Dermis blood vessel endothelial cell (primary cell): ENCODE data around the gene RNF166. TPM values are rescaled to one million over a fixed set of nuclear protein-coding genes. Genes with fewer than 3 reads are reported as not detected.

Experiments
- DNase-seq: peaks from one replicate; pipeline ENCODE4 v3.0.0; 2010
- total RNA-seq: library from RNA; depleted of rRNA; stranded (reverse); fragments of >200 nt; gene quantifications from 2 replicates; pipeline ENCODE4 v1.2.3, GENCODE V29; 2014

The RNF166 gene
- total RNA-seq, 1 donor from 2014 or later = 15.1 TPM

DNA sequence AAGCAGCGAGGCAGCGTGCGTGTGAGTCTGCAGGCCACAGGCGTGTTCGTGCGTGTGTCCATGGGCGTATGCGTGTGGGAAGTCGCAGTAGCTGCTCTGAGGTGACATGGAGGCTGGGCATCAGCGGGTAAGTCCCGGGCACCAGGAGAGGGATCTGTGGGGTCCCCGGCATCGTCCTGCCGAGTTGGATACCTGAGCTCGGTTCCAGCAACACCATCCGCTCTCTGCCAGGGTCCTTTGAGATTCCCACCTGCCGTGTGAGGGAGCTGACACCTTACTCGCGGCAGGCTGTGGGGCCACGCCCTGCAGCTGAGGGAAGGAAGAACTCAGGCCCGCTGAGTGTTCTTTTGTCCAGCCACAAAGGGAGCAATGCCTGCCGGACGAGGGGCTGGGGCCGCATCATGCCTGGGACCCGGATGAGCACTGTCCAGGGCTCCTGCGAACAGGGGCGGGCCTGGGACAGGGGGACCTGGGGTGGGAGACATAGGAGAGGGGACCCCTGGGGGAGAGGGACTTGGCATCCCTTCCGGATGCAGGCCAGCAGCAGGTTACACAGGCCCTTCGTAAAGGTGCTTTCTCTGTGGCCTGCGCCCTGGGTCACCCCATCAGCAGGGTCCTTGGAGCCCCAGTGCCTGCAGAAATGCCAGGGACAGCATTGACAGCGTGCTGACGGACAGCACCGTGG lies 14.9 kb downstream of the RNF166 start:
- DNase-seq = no peak

DNA sequence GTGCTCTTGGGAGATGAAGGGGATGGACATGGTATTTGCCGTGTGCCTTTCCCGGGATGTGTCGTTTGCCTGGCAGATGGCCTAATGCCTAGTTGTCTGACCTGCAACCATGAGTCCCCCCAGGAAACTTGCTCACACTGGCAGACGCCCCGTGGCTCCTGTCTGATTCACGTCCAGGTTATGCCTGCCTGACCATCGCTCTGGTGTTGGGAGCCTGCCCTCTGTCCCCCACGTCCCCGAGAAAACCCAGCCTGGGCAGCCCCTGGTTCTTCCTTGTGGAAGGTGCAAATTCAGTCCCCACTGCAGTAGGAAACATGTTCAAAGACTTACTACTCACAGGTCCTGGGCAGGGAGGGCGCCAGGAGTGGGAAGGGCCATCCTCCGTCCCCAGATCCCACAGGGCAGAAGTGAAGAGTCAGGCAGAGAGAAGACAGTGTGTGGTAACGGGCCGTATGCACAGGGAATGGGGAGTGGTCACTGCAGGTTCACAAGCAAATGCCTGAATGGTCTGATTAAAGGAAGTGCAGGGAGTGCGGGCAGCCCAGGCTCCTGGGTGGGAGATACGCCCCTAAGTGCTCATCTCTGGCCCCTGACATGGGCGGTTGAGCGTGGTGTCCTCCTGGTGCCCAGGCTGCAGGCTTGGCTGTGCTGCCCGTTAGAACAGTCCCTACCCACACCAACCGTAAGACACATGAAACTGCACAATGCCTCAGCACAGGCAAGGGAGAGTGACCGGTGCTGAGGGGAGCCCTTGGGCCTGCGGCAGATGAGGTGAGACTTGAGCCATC lies 15.7 kb downstream of the RNF166 start:
- no peak for DNase-seq

DNA sequence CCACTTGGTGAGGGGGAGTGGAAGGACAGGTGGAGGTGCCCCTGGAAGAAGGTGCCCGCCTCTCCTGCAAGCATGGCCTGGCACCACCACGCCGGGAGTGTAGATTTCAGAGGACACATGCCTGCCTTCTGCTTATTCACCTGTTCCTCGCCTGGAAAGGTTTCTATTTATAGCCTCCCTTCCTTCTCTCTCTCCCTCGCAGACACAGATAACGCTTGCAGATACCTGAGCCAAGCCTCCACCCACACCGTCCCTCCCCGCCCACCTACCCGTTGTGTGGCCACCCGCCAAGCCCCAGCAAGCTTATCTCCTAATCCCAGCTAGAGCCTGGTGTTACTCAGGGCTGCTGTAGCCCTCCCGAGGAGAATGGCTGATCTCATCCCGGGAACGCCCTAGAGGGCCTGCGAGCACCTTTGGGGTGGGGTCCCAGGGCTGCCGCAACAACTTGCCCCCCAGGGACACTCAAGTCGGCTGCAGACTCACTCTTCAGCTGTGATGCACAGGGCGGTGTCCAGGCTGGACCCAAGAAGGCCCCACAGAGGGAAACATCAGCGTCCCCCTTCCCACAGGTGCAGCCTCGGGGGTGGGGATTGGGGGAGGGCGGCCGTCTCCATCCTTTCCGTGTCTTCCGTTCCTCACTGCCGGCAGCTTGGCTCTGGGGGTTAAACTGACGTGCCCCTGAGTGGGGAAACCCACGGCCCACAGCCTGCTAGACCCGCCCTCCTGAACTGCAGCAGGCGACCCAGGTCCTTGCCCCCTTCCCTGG lies 18.0 kb downstream of the RNF166 start:
- no peak for DNase-seq

DNA sequence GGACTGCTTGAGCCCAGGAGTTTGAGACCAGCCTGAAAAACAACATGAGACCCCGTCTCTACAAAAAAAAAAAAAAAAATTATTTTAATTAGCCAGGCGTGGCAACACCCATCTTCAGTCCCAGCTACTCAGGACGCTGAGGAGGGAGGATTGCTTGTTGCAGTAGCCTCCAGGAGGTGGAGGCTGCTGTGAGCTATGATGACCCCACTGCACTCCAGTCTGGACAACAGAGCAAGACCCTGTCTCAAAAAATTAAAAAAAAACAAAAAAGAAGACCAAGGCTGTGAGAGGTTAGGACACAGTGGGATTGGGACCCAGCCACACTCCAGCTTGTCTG lies 18.6 kb downstream of the RNF166 start:
- no peak for DNase-seq

DNA sequence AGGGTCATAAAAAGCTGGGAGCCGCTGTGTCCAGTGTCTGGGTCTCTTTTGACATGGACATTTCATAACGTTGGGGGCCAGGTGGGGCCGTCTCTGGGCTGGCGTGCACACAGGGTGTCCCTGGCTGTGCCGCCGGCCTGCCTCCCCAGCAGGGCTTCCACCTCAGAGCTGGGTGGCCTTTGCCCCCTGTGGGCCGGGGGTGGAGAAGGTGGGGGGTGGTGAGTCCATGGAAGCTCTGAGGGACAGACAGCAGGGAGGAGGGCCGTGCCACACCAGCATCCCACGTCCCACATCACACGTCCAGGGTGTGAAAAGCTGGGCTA lies 19.0 kb downstream of the RNF166 start:
- DNase-seq = no peak

DNA sequence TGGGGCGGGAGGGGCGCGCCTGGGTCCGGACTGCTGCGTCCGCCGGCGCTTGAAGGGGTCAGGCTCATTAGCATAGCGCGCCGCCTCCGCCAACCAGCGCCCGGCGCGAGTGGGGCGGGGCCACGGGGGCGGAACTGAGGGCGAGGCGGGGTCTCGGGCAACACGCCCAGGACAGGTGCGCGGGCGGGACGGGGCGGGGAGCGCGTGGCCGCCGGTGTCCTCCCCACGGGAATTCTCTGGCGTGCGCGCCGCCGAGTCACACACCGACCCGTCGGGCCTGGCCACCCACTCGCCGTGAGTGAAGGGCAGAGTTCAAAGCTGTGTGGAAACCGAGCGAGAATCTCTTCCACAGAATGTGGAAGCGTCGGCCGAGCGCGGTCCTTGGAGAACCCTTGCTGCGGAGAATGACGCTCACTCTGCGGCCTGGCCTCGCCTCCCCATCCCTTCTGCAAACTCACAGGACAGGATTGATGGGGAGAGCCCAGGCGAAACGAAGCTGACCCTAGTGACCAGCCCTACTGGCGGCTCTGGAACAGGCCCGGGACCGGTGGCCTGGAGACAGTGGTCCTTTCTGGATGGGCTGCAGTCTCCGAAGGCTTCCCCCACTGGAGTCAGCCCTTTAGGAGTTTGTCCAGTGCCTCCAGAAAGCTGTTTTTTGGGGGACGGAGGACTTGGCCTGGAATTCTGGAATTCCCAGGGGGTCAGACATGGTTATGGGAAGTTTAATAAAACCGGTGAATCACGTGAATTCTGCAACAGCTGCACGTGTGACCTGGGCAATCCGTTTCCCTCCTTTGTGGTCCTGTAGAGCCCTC lies 19.6 kb downstream of the RNF166 start, which contains the start of gene SNAI3:
TSS of gene SNAI3 (minus strand) at position 69 of the 815 bp plus-strand sequence. CDS start 101 bp downstream, outside the sequence.
- DNase-seq = peak; percentile 61

DNA sequence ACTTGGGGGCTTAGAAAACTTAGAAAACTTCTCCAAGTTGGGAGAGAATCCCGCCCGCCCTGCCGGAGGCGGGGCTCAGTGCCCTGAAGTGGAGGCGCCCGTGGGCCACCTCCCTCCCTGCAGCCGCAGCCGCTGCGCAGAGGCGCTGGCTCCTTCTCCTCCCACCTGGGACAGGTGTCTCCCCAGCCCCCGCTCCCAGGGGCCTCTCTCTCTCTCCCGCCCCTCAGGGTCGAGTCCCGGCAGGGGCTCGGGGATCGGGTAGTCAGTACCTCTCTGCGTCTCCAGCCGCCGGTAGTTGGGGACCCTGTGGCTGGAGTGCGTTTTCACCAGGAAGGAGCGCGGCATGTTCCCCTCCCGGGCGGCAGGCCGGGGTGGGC lies 20.2 kb downstream of the RNF166 start:
- no peak for DNase-seq

DNA sequence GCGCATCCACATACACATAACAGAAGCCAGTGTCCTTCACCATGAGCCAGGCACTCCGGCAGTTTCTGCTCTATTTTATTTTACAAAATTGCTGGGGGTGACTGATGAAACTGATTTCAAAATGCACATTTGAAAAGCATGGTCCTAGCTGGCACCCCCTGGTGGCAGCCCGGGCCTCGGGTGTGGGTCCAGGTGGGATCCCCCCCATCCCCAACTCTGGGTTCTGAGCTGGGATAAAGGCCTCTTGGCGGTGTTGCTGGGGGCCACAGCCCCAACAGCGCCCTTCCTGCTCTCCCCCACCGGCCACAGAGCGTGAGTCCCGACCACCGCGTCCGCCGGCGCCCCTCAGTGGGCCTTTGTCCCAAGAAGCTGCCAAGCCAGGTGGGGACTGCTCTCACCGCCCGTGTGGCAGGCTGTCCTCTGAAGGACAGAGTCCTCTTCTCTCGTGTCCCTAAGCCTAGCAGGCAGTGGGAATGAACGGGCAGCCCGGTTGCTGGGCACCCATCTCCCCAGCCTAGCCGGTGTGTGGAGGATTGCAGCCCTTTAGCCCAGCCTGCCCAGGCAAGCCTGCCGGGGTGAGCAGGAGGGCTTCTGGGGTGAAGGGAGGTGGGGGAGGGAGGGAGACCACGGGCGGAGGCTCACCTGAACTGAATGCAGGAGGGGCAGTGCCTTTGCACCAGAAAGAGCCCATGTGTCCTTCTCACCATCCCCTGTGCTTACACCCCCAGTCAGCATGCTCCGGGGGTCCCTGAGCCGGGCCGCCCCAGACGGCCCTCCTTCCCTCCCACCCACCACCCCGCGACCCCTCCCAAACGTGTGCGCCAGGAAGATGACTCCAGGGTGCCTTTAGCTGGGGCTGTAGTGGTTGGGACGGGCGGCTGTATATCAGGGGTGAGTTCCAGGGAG lies 20.8 kb downstream of the RNF166 start:
- DNase-seq = peak; percentile 54

DNA sequence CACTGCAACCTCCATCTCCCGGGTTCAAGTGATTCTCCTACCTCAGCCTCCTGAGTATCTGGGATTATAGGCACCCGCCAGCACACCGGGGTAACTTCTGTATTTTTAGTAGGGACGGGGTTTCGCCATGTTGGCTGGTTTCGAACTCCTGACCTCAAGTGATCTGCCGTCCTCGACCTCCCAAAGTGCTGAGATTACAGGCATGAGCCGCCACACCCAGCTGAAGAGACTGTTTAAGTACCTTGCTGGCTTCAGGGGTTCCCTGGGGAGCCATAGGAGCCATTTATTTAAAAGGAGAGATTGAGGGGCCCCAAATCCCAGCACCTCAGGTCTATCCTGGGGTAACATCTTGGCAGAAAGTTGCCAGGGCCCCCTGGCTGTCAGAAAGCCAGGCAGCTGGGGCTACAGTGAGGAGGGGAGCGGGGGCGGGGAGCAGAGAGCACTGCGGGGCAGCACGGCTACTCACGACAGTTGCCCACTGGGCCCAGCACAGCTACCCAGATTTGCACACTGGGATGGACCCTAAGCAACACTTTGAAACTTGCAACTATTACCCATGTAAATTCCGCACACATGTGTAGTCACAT lies 21.5 kb downstream of the RNF166 start:
- no peak for DNase-seq

DNA sequence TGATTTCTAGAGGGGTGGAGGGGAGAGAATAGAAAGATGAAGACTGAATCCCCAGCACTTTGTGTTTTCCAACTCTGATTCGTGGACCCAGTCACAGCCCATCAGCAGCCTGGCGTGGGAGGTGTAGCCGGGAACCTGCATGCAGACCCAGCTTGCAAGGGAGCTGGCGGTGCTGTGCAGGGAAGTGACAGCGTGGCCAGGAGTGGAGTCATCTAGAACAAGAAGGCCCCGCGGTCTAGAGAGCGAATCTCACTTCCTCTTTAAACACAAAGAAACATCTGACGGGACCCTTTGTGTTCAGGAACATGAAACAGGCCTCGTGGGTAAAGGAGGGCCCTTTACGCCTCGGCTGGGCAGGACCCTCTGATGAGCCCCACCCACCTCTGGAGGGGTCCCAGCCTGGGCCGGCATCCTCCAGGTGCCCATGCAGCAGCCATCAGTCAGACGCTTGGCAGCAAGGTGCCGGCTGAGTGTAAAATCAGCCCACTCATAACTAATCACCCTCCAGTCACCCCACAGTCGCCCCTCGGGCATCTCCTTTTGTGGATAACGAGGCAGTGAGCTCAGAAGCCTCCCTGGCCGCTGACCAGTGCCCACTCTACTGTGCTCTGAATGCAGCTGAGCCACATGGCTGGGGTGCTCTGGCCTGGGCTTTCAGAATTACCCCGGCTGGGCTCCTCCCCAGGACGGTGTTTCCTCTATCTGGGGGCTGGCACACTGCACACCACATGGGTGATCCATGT lies 24.3 kb downstream of the RNF166 start:
- no peak for DNase-seq

DNA sequence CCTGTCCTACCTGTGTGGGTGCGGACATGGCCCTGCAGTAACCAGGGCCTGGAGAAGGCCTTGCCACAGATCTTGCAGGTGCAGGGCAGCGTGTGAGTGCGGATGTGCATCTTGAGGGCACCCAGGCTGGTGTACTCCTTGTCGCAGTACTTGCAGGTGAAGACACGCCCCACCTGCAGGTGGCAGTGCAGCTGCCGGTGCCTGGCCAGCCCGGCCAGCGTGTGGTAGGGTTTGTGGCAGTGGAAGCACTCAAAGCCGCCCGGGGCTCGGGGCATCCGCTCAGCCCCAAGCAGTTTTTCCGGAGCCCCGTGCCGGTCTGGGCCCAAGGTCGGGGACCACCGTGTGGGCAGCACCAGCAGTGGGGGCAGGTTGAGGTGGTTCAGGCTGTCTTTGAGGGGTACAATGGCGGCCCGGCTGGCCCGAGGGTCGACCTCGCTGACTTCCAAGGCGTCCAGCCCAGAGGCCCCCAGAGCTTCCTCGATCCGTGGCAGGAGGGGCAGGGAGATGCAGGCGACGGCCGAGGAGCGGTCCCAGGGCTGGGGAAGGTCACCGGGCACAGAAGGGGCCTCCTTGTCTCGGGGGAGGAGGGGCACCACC lies 25.0 kb downstream of the RNF166 start:
- peak; percentile 42 for DNase-seq

DNA sequence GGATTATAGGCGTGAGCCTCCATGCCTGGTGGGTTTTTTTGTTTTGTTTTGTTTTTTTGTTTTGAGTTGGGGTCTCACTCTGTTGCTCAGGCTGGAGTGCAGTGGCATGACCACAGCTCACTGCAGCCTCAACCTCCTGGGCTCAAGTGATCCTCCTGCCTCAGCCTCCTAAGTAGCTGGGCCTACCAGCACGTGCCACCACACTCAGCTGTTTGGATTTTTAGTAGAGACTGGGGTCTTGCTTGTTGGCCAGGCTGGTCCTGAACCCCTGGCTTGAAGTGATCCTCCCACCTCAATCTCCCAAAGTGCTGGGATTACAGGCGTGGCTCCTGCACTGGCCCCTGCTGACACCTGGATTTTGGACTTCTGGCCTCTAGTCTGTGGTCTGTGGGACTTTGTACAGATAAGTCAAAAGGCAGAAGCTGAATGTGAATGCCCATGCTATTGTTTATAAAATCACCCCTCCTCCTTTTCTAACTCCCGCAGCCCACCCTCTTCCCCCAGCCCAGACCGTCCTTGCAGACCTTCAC lies 25.6 kb downstream of the RNF166 start:
- DNase-seq = no peak

DNA sequence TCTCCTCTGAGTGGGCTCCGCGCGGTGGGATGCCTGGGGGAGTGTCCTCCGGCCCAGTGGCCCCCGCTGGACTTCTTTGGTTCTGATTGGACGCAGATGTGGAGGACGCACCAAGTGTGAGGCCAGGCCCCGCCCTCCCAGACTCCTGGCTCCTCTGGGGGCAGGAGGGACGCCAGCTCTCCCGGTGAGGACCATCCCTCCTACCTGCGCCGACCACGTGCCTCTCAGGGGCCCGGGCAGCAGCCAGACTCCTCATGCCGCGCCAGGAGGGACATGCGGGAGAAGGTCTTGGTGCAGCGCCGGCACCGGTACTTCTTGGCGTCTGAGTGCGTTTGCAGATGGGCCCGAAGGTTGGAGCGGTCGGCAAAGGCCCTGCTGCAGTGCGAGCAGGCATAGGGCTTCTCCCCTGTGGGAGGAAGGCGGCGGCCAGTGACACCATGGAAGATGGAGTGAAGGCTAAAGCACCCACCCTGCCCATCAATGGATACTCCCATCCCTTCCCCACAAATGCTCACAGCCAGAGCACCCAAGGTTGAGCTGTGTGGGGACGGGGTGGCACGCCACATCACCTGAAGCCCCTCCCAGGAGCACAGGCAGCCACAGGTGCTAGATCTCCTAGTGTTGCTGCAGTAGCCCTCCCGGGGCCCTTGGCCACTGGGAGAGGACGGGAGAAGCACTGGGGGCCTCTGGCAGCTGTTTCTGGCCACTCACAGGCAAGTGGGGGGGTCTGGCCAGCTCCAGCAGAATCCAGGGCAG lies 27.8 kb downstream of the RNF166 start:
- DNase-seq = no peak

DNA sequence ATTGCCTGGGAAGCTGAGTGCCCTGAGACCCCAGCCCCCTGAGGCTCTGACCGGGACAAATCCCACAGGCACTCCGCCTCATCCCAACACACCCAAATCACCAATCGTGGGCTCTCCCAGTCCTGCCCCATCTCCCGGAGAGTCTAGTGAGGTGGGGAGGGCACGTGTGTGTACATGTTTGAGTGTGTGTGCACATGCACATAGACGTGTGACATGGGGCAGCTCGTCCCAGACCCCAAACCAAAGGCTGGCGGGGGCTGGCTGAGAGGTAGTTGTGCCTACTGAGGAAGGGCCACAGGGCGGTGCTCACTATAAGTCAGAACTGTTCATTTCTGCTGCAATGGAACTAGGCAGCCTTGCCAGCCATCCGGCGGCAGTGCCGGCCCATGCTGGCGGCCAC lies 28.5 kb downstream of the RNF166 start:
- no peak for DNase-seq

DNA sequence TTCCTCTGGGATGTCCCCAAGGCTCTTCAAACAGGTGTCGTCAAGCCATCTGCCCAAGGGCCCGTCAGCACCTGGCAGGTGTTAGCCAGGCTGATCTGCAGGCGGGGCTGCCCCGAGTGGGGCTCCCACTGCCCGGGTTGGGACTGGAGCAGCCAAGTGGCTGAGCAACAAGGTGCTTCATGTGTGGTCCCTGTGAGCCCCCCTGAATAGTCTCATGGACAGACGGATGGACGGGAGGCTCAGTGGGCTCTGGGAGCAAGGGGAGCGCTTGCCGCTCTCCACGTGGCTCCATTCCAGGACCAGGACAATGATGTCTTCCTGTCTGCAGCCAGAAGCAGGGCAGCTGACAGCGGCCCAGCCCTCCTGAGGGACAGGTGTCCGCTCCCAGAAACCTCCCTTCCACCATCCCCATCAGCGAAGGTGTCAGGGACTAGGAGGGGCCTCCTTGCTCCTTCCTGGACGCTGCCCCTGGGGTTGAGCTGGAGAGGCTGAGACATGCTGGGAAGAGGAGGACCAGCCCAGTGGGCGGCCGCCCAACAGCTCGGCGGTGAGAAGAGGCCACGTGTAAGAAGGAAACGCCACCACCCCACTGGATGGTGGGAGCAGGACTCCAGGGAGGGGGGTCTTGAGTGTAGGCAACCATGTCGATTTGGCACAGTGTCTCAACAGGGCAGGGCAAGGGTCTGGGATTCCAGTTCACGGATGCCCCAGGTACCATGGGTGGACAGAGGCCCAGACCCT lies 29.5 kb downstream of the RNF166 start:
- no peak for DNase-seq

DNA sequence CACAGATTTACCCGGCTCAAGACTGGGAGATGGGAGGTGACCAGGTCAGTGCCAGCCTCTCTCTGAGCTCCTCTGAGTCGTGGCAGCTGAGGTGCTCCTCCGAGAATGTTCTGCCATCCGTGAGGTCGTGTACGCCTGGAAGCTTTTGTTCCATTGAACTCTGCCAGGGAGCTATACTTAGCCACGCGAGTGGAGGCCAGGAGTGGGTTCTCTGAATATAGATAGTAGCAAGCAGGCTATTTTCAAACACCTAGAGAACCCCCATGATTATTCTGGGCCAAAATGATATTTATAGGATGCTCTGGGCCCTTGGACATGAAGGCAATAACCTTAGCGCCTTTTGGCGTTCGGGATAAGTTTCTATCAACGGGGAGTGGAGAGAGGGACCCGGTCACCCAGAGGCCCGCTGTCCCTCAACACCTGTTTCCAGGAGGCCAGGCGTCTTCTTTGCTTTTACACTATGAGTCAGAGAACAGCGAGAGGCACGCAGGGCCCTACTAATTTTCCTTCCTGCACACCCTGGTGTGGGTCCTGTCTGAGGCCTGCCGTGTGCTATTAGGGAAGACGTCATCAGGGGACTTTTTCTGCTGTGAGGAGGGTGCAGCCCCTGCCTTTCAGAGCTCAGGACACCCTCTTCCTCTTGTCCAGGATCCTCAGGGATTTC lies 32.4 kb downstream of the RNF166 start:
- no peak for DNase-seq

DNA sequence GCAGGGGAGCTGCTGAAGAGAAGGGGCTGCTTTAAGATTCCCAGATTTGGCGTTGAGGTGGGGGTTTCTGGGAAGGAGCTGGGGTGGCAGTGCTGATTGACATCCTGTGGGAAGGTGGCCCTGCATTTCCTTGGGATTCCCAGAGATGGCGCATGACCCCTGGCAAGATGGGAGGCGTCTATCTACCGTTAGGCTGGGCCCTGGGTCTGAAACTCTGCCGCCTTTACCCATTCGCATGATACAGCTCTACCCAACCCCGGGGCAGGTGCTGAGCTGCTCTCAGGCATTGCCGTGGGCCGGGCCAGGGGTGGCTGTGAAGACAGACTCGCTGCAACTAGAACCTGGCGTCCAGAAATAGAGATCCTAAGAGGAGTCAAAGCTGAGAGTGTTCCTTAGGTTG lies 33.4 kb downstream of the RNF166 start:
- peak; percentile 40 for DNase-seq

DNA sequence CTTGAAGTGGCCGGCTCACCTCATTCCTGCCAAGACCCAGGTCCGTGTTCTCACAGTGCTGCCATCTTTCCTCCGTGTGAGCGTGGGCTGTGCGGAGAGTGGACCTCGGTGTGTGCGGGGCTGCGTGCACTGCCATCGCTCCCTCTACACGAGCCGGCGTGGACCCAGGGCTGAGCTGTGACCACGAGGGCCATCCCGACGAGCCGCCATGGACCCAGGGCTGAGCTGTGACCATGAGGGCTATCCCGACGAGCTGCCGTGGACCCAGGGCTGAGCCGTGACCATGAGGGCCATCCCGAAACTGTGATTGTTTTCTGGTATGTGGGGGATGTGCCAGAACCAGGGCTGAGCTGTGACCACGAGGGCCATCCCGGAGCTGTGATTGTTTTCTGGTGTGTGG lies 34.4 kb downstream of the RNF166 start:
- no peak for DNase-seq
